ENCODE data around the gene SSBP1.
A peak's percentile ranks its signal among the peaks of the same experiment; 100 is the strongest.

Gene SSBP1

DNA sequence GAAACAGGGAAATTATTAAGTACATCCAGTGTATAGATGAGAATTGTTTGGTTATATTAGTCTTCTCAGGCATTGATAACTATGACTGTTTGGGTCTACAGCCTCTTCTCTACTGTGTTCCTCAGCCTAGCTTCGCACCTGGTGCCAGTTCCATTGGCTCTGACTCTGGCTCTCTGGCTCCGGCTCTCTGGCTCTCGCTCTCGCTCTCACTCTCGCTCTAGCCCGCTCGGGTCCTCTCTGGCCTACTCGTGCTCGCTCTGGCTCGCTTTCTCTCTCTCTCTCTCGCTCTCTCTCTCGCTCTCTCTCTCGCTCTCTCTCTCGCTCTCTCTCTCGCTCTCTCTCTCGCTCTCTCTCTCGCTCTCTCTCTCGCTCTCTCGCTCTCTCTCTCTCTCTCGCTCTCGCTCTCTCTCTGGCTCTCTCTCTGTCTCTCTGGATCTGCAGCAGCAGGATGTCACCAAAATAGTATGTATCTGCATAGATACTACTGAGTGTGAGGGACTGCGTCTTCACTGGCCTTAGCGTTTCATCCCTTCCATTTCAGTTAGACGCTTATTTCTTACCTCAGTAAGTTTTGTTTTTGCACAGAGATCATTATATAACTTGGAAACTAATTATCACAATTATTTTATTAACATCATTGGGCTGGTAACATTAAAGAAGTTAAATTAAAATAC is 6.5 kb upstream of the SSBP1 start (continued):
- TF ChIP-seq TSHZ2 (CRISPR knock-in tag; IDR thresholded peaks at IDR 0.05) = no peak
- TF ChIP-seq SNAI2 (CRISPR knock-in tag; IDR thresholded peaks at IDR 0.05) = no peak
- TF ChIP-seq BACH2 (CRISPR knock-in tag; IDR thresholded peaks at IDR 0.05; ENCODE audit: borderline replicate concordance) = no peak
- no peak for TF ChIP-seq ZNF70 (CRISPR knock-in tag; IDR thresholded peaks at IDR 0.05)
- TF ChIP-seq, protein P1, sequence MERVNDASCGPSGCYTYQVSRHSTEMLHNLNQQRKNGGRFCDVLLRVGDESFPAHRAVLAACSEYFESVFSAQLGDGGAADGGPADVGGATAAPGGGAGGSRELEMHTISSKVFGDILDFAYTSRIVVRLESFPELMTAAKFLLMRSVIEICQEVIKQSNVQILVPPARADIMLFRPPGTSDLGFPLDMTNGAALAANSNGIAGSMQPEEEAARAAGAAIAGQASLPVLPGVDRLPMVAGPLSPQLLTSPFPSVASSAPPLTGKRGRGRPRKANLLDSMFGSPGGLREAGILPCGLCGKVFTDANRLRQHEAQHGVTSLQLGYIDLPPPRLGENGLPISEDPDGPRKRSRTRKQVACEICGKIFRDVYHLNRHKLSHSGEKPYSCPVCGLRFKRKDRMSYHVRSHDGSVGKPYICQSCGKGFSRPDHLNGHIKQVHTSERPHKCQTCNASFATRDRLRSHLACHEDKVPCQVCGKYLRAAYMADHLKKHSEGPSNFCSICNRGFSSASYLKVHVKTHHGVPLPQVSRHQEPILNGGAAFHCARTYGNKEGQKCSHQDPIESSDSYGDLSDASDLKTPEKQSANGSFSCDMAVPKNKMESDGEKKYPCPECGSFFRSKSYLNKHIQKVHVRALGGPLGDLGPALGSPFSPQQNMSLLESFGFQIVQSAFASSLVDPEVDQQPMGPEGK (CRISPR knock-in tag; IDR thresholded peaks at IDR 0.05; ENCODE audit: borderline replicate concordance) = no peak
- no peak for TF ChIP-seq ZFP3 (CRISPR knock-in tag; IDR thresholded peaks at IDR 0.05)
- no peak for TF ChIP-seq ZC3H10 (CRISPR knock-in tag; IDR thresholded peaks at IDR 0.05)

DNA sequence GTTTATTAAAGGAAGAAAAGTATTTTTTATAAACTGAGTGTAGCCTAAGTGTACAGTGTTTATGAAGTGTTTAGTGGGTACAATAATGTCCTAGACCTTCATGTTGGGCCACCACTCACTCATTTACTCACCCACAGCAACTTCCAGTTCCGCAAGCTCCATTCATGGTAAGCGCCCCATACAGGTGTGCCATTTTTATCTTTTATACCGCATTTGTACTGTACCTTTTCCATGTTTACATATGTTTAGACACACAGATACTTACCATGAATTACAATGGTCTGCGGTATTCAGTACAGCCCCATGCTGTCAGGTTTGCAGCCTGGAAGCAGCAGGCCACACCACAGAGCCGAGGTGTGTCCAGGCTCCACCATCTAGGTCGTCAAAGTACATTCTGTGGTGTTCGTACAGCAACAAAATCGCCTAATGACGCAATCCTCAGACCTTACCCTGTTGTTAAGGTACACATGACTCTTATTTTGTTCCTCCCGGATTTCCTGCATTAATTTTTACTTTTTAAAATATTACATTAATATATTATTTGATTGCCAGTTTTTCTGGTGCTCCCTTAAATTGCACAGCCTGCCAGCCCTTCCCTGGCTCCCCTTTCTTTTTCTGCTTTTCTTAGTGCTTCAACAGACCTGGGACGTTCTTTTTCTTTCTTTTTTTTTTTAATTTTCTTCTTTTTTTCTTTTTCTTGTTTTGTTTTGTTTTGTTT is 881 bp upstream of the SSBP1 start:
- ATAC-seq = peak; percentile 24
- TF ChIP-seq ZFP30 (CRISPR knock-in tag; IDR thresholded peaks at IDR 0.05) = no peak
- no peak for TF ChIP-seq RARB (CRISPR knock-in tag; IDR thresholded peaks at IDR 0.05)
- TF ChIP-seq ZNF8 (CRISPR knock-in tag; IDR thresholded peaks at IDR 0.05) = no peak
- no peak for TF ChIP-seq CSDC2 (CRISPR knock-in tag; IDR thresholded peaks at IDR 0.05)
- no peak for TF ChIP-seq TCF4 (CRISPR knock-in tag; IDR thresholded peaks at IDR 0.05; ENCODE audit: borderline replicate concordance)
- no peak for TF ChIP-seq GLIS3 (CRISPR knock-in tag; IDR thresholded peaks at IDR 0.05)
- no peak for TF ChIP-seq OSR1 (CRISPR knock-in tag; IDR thresholded peaks at IDR 0.05)
- TF ChIP-seq ZNF565 (CRISPR knock-in tag; conservative IDR thresholded peaks at IDR 0.05; ENCODE audit: low read depth) = no peak
- no peak for TF ChIP-seq SNAI2 (CRISPR knock-in tag; IDR thresholded peaks at IDR 0.05)

DNA sequence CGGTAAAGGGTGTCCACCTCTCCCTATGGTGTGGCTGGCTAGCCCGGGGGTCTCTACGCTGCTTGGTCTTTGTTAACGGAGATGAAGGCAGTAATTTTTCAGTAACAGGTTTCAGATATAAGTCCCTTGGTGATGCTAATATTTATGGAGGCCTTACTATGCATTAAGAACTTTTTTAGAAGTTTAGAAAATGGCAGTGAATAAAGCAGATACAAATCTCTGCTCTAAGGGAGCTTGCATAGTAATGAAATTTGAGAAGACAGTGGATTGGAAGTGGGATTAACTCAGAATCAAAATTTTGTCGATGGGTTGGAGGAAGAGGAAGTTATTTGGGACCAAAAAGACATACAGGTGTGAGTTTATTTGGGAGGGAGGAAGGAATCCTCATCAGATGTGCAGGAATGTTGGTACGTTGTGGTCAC is 445 bp downstream of the SSBP1 start:
- ATAC-seq = peak; percentile 80
- TF ChIP-seq ZFP3 (CRISPR knock-in tag; IDR thresholded peaks at IDR 0.05) (0 out of 2 replicates have a peak, but pooled peaks have one; percentile 9), ARNTL (CRISPR knock-in tag; IDR thresholded peaks at IDR 0.05; ENCODE audit: borderline replicate concordance, low read depth) (no peak)

- no peak for ATAC-seq
- TF ChIP-seq TCF4 (CRISPR knock-in tag; IDR thresholded peaks at IDR 0.05; ENCODE audit: borderline replicate concordance) = no peak
- TF ChIP-seq, protein P2, sequence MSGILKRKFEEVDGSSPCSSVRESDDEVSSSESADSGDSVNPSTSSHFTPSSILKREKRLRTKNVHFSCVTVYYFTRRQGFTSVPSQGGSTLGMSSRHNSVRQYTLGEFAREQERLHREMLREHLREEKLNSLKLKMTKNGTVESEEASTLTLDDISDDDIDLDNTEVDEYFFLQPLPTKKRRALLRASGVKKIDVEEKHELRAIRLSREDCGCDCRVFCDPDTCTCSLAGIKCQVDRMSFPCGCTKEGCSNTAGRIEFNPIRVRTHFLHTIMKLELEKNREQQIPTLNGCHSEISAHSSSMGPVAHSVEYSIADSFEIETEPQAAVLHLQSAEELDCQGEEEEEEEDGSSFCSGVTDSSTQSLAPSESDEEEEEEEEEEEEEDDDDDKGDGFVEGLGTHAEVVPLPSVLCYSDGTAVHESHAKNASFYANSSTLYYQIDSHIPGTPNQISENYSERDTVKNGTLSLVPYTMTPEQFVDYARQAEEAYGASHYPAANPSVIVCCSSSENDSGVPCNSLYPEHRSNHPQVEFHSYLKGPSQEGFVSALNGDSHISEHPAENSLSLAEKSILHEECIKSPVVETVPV (CRISPR knock-in tag; IDR thresholded peaks at IDR 0.05) = no peak
- no peak for TF ChIP-seq BACH2 (CRISPR knock-in tag; IDR thresholded peaks at IDR 0.05; ENCODE audit: borderline replicate concordance)
- TF ChIP-seq ISL1 (CRISPR knock-in tag; IDR thresholded peaks at IDR 0.05) = no peak
- TF ChIP-seq, protein P3, sequence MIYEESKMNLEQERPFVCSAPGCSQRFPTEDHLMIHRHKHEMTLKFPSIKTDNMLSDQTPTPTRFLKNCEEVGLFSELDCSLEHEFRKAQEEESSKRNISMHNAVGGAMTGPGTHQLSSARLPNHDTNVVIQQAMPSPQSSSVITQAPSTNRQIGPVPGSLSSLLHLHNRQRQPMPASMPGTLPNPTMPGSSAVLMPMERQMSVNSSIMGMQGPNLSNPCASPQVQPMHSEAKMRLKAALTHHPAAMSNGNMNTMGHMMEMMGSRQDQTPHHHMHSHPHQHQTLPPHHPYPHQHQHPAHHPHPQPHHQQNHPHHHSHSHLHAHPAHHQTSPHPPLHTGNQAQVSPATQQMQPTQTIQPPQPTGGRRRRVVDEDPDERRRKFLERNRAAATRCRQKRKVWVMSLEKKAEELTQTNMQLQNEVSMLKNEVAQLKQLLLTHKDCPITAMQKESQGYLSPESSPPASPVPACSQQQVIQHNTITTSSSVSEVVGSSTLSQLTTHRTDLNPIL (CRISPR knock-in tag; IDR thresholded peaks at IDR 0.05; ENCODE audit: low read depth) = no peak
- no peak for TF ChIP-seq ZFP3 (CRISPR knock-in tag; IDR thresholded peaks at IDR 0.05)
- TF ChIP-seq, protein P1 (CRISPR knock-in tag; IDR thresholded peaks at IDR 0.05; ENCODE audit: borderline replicate concordance) = no peak
- no peak for TF ChIP-seq TSHZ2 (CRISPR knock-in tag; IDR thresholded peaks at IDR 0.05)
- no peak for TF ChIP-seq ESRRG (CRISPR knock-in tag; IDR thresholded peaks at IDR 0.05)
- no peak for TF ChIP-seq SNAI2 (CRISPR knock-in tag; IDR thresholded peaks at IDR 0.05)
- TF ChIP-seq ZNF565 (CRISPR knock-in tag; conservative IDR thresholded peaks at IDR 0.05; ENCODE audit: low read depth) = no peak
- TF ChIP-seq PPARA (CRISPR knock-in tag; IDR thresholded peaks at IDR 0.05; ENCODE audit: borderline replicate concordance) = no peak
- TF ChIP-seq ZNF8 (CRISPR knock-in tag; IDR thresholded peaks at IDR 0.05) = no peak
- no peak for TF ChIP-seq CSDC2 (CRISPR knock-in tag; IDR thresholded peaks at IDR 0.05)
- TF ChIP-seq ZNF70 (CRISPR knock-in tag; IDR thresholded peaks at IDR 0.05) = no peak
- TF ChIP-seq ZFP30 (CRISPR knock-in tag; IDR thresholded peaks at IDR 0.05) = no peak
- no peak for TF ChIP-seq RARB (CRISPR knock-in tag; IDR thresholded peaks at IDR 0.05)
These were observed 1.1 kb downstream of the SSBP1 start for GRCh38 chr7:141739250-141739649.

Measured in SK-N-SH treated with all-trans-retinoic acid at 6 μM for 48 hours (cell line).